Stomach (tissue), 4 donors: ENCODE measurements around the gene HS2ST1.

Experiments used
- CTCF ChIP-seq, 7 experiments: fragments of 450-650 bp in 4 of 7; fragments of 200-600 bp in 3 of 7; sonication (generic) in 3 of 7; IDR thresholded peaks; one replicate each; pipeline ENCODE4 v1.5.1; 2016 to 2019; ENCODE audit warnings: antibody characterized with exemption in 7 of 7, control low read depth in 2 of 7, mild to moderate bottlenecking in 1 of 7
- POLR2A ChIP-seq, 4 donors: fragments of 450-650 bp; IDR thresholded peaks; one replicate each; pipeline ENCODE4 v1.6.1; 2016; ENCODE audit warnings: antibody characterized with exemption in 4 of 4, control low read depth in 2 of 4, mild to moderate bottlenecking in 1 of 4, moderate library complexity in 1 of 4

GRCh38 chr1:87115891-87116290, 201.5 kb downstream of the HS2ST1 start:
- TF ChIP-seq CTCF (IDR thresholded peaks at IDR 0.05), result no peak
- no peak for TF ChIP-seq POLR2A (IDR thresholded peaks at IDR 0.05)
